Keratinocyte (primary cell): ENCODE data around the gene C12orf50. TPM values are rescaled to one million over a fixed set of nuclear protein-coding genes. Genes with fewer than 3 reads are reported as not detected.
"Not testable (repeated sequence)": the region's sequence is repeated elsewhere in the genome, so short reads cannot be mapped to it uniquely, and the experiment has no call there.

ENCODE experiments used
- DNase-seq: peaks from one replicate; pipeline ENCODE4 v3.0.0-alpha.2; 2011; ENCODE audit warnings: low read depth, missing footprints, low spot score
- FAIRE-seq: peaks from 2 replicates; lab custom pipeline; 2011; peaks lifted over from hg19 to GRCh38; lab: Jason Lieb, UNC
- H2AFZ ChIP-seq: 2 replicates; pipeline ENCODE4 v1.6.0; 2012; ENCODE audit warnings: low read length, control low read depth, inconsistent platforms; ENCODE audit not compliant: control insufficient read depth
- H3K27ac ChIP-seq: 2 replicates; pipeline ENCODE4 v1.5.1; 2011; ENCODE audit warnings: low read length; ENCODE audit not compliant: control insufficient read depth, insufficient read depth
- H3K27me3 ChIP-seq: 3 replicates; pipeline ENCODE4 v1.6.0; 2011; ENCODE audit warnings: low read length; ENCODE audit not compliant: control insufficient read depth, insufficient read depth; ENCODE audit errors: extremely low read depth
- H3K36me3 ChIP-seq, 2 experiments: 2 replicates in 1 of 2; 3 replicates in 1 of 2; pipeline ENCODE4 v1.5.1; 2011; ENCODE audit warnings: low read length in 2 of 2, mild to moderate bottlenecking in 1 of 2; ENCODE audit not compliant: control insufficient read depth in 2 of 2, insufficient read depth in 2 of 2; ENCODE audit errors: extremely low read depth in 1 of 2
- H3K4me1 ChIP-seq: 3 replicates; pipeline ENCODE4 v1.5.1; 2011; ENCODE audit warnings: low read length; ENCODE audit not compliant: control insufficient read depth, insufficient read depth; ENCODE audit errors: extremely low read depth
- H3K4me2 ChIP-seq: 3 replicates; pipeline ENCODE4 v1.6.0; 2011; ENCODE audit warnings: low read depth, low read length; ENCODE audit not compliant: control insufficient read depth, insufficient read depth; ENCODE audit errors: extremely low read depth
- H3K4me3 ChIP-seq, 3 experiments: fragments of 200-600 bp in 1 of 3; sonication (generic) in 1 of 3; 2 replicates in 2 of 3; 3 replicates in 1 of 3; pipeline ENCODE4 v1.5.1; 2011 to 2016; ENCODE audit warnings: low read length in 3 of 3, mild to moderate bottlenecking in 3 of 3, control low read depth in 2 of 3, inconsistent platforms in 1 of 3, low read depth in 1 of 3, mixed read lengths in 1 of 3, mixed run types in 1 of 3, moderate library complexity in 1 of 3; ENCODE audit not compliant: control insufficient read depth in 2 of 3, insufficient read depth in 2 of 3; ENCODE audit errors: extremely low read depth in 1 of 3
- H3K79me2 ChIP-seq: 2 replicates; pipeline ENCODE4 v1.6.0; 2012; ENCODE audit warnings: low read length; ENCODE audit not compliant: control insufficient read depth, insufficient read depth
- H3K9ac ChIP-seq: 3 replicates; pipeline ENCODE4 v1.6.0; 2011; ENCODE audit warnings: low read length; ENCODE audit not compliant: control insufficient read depth, insufficient read depth; ENCODE audit errors: extremely low read depth
- H3K9me1 ChIP-seq: 3 replicates; pipeline ENCODE4 v1.6.0; 2011; ENCODE audit warnings: low read length; ENCODE audit not compliant: control insufficient read depth, insufficient read depth; ENCODE audit errors: extremely low read depth
- H3K9me3 ChIP-seq: 2 replicates; pipeline ENCODE4 v1.5.1; 2012; ENCODE audit warnings: low read depth, low read length; ENCODE audit not compliant: control insufficient read depth
- H4K20me1 ChIP-seq: 3 replicates; pipeline ENCODE4 v1.6.0; 2011; ENCODE audit warnings: low read length; ENCODE audit not compliant: control insufficient read depth, insufficient read depth; ENCODE audit errors: extremely low read depth
- EZH2 ChIP-seq: IDR thresholded peaks from one replicate; pipeline ENCODE4 v1.6.1; 2012; ENCODE audit warnings: inconsistent platforms, mild to moderate bottlenecking, low read length, moderate library complexity
- dilution Hi-C: fragments of 300-500 bp; cut with MboI; formaldehyde crosslinking; loops from one replicate; pipeline ENCODE4 v1.7.0; 2020; ENCODE audit warnings: low sequenced_read_pairs; ENCODE audit not compliant: extremely low pct_ligation_motif_present
- polyA plus RNA-seq, 5 experiments: library from polyadenylated mRNA; depleted of rRNA in 3 of 5; stranded (reverse) in 3 of 5; stranded (forward) in 1 of 5; unstranded in 1 of 5; fragments of >200 nt; gene quantifications; 1 replicate in 1 of 5; 2 replicates in 3 of 5; 3 replicates in 1 of 5; pipeline versions ENCODE4 v1.2.1 to v1.2.3, GENCODE V29; 2011 to 2012; ENCODE audit warnings: missing spikeins in 2 of 5, low read depth in 1 of 5, low replicate concordance in 1 of 5
- TF ChIP-seq, protein P1 (sequence below), 3 experiments: IDR thresholded peaks in 1 of 3; conservative IDR thresholded peaks in 1 of 3; optimal IDR thresholded peaks in 1 of 3; 2 replicates in 2 of 3; 3 replicates in 1 of 3; pipeline versions ENCODE3 to v1.5.1; 2011; ENCODE audit warnings: low read length in 3 of 3, mild to moderate bottlenecking in 3 of 3, moderate library complexity in 2 of 3, control low read depth in 1 of 3, inconsistent platforms in 1 of 3; ENCODE audit not compliant: insufficient read depth in 2 of 3; ENCODE audit errors: extremely low read depth in 1 of 3

Gene C12orf50
- polyA plus RNA-seq, 1 donor (not counting 4 experiments of a cell fraction or from before 2014, with no cell fraction given), result not detected

DNA sequence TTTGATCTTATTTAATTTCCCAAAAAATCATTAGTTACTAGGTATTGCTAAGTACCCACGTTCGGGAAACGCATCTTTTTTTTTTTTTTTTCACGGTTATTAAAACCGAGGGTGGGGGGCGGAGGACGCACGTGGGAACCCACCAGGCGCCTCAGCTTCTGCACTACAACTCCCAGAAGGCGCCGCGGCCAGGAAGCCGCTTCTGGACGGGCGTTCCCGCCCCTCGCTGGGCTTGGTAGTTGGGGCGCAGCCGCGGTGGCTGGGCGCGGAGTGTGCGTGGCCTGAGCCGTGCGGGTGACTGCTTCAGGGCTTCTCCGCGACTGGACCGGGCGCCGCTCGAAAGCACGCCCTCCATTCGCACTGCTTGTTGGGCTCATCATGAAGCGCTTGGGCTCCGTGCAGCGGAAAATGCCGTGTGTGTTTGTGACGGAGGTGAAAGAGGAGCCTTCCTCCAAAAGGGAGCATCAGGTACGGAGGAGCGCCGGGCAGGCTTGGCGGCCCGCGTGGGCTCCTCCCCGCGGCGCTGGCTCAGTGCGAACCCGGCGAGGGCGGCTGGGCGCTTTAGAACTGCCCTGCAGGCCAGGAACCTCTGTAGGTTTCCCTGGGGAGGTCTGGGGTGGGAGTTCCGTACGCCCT lies 6.2 kb upstream of the C12orf50 start:
- FAIRE-seq (peak; percentile 23), DNase-seq (no peak)
- Histone ChIP-seq H3K9me1 (no peaks in the 10 kb centered on the region), H3K4me2 (peak overlapping the region; percentile 94), H2AFZ (peak overlapping the region; percentile 98), H4K20me1 (no peaks in the 10 kb centered on the region), H3K9ac (peak overlapping the region; percentile 94), H3K36me3 (peaks cover 0 to 1% of the 10 kb centered on the region in 2 experiments), H3K4me1 (peaks cover 13% of the 10 kb centered on the region), H3K27ac (peak overlapping the region; percentile 83), H3K9me3 (no peaks in the 10 kb centered on the region), H3K79me2 (peaks cover 48% of the 10 kb centered on the region), H3K4me3 (peak overlapping the region; percentile 94 to 97 (median 94)), H3K27me3 (no peaks in the 10 kb centered on the region)
- dilution Hi-C loops, result no loop called here
- no peak for TF ChIP-seq EZH2
- TF ChIP-seq, protein P1, sequence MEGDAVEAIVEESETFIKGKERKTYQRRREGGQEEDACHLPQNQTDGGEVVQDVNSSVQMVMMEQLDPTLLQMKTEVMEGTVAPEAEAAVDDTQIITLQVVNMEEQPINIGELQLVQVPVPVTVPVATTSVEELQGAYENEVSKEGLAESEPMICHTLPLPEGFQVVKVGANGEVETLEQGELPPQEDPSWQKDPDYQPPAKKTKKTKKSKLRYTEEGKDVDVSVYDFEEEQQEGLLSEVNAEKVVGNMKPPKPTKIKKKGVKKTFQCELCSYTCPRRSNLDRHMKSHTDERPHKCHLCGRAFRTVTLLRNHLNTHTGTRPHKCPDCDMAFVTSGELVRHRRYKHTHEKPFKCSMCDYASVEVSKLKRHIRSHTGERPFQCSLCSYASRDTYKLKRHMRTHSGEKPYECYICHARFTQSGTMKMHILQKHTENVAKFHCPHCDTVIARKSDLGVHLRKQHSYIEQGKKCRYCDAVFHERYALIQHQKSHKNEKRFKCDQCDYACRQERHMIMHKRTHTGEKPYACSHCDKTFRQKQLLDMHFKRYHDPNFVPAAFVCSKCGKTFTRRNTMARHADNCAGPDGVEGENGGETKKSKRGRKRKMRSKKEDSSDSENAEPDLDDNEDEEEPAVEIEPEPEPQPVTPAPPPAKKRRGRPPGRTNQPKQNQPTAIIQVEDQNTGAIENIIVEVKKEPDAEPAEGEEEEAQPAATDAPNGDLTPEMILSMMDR (optimal IDR thresholded peaks at IDR 0.05 in 1 of 3, IDR thresholded peaks at IDR 0.05 in 1 of 3, conservative IDR thresholded peaks at IDR 0.05 in 1 of 3; ENCODE audit: extremely low read depth in 1 of 3, insufficient read depth in 2 of 3, low read length in 3 of 3), result no peak

GRCh38 chr12:88031161-88031560 lies 2.0 kb upstream of the C12orf50 start:
- H3K9ac ChIP-seq, H3K4me1 ChIP-seq, H3K9me1 ChIP-seq, H3K4me3 ChIP-seq, H3K27me3 ChIP-seq, H3K9me3 ChIP-seq, DNase-seq, dilution Hi-C loops, FAIRE-seq, H3K36me3 ChIP-seq, H3K79me2 ChIP-seq, H4K20me1 ChIP-seq, H3K27ac ChIP-seq, H3K4me2 ChIP-seq, H2AFZ ChIP-seq: not testable (repeated sequence)

- H3K4me2 ChIP-seq, result no peak overlapping the region
- TF ChIP-seq, protein P1 (optimal IDR thresholded peaks at IDR 0.05 in 1 of 3, IDR thresholded peaks at IDR 0.05 in 1 of 3, conservative IDR thresholded peaks at IDR 0.05 in 1 of 3; ENCODE audit: extremely low read depth in 1 of 3, insufficient read depth in 2 of 3, low read length in 3 of 3), result no peak
- no peaks in the 10 kb centered on the region for H3K27me3 ChIP-seq
- no peak overlapping the region for H2AFZ ChIP-seq
- H3K79me2 ChIP-seq, result no peaks in the 10 kb centered on the region
- H3K27ac ChIP-seq, result no peak overlapping the region
- H3K36me3 ChIP-seq, result no peaks in the 10 kb centered on the region
- no peak for DNase-seq
- H3K9me3 ChIP-seq, result no peaks in the 10 kb centered on the region
- no peaks in the 10 kb centered on the region for H3K9me1 ChIP-seq
- H4K20me1 ChIP-seq, result no peaks in the 10 kb centered on the region
- H3K4me3 ChIP-seq, result no peak overlapping the region
- no peaks in the 10 kb centered on the region for H3K4me1 ChIP-seq
- dilution Hi-C loops, result no loop called here
- no peak for FAIRE-seq
- H3K9ac ChIP-seq, result no peak overlapping the region
Measured at GRCh38 chr12:88026196-88026595, 3.0 kb downstream of the C12orf50 start.
